GM18861 (cell line): ENCODE results near the gene C1orf232.

Source experiments
- ATAC-seq: cut with Tn5 transposase; IDR thresholded peaks from one replicate; pipeline ENCODE4 v1.9.1; 2021; ENCODE audit not compliant: unreplicated experiment

The C1orf232 gene

GRCh38 chr1:26168410-26169197 is at the start of gene C1orf232:
Gene C1orf232, minus strand, starts transcription at chr1:26168963. Its CDS starts 464 bp downstream, at chr1:26168499.
- no peak for ATAC-seq

- no peak for ATAC-seq
These were observed 46.5 kb upstream of the C1orf232 start for GRCh38 chr1:26215246-26215645.

GRCh38 chr1:26213335-26213905 is 44.7 kb upstream of the C1orf232 start:
- ATAC-seq = no peak

GRCh38 chr1:26212726-26213125 is 44.0 kb upstream of the C1orf232 start:
- no peak for ATAC-seq

GRCh38 chr1:26210147-26210870 is 41.5 kb upstream of the C1orf232 start:
- ATAC-seq = no peak

GRCh38 chr1:26203642-26204318 is 35.0 kb upstream of the C1orf232 start:
- no peak for ATAC-seq

- no peak for ATAC-seq
These were observed 31.6 kb upstream of the C1orf232 start for GRCh38 chr1:26200413-26200812.

- ATAC-seq = no peak
These were observed 29.1 kb upstream of the C1orf232 start for GRCh38 chr1:26197813-26198212.

- ATAC-seq = no peak
These were observed 28.5 kb upstream of the C1orf232 start for GRCh38 chr1:26197301-26197700.

GRCh38 chr1:26195805-26196204 is 27.0 kb upstream of the C1orf232 start:
- no peak for ATAC-seq

GRCh38 chr1:26191739-26192138 is 23.0 kb upstream of the C1orf232 start:
- ATAC-seq = no peak

GRCh38 chr1:26190373-26190987 is 21.7 kb upstream of the C1orf232 start, which contains the start of gene CATSPER4:
Gene CATSPER4, plus strand, starts transcription at chr1:26190602. Its CDS starts 26 bp downstream, at chr1:26190628.
- no peak for ATAC-seq

GRCh38 chr1:26189751-26190275 is 21.1 kb upstream of the C1orf232 start:
- no peak for ATAC-seq

GRCh38 chr1:26189331-26189730 is 20.6 kb upstream of the C1orf232 start:
- no peak for ATAC-seq

GRCh38 chr1:26188477-26188876 is 19.7 kb upstream of the C1orf232 start:
- ATAC-seq = no peak

- ATAC-seq = no peak
These were observed 19.1 kb upstream of the C1orf232 start for GRCh38 chr1:26187882-26188281.

GRCh38 chr1:26184883-26185282 is 16.1 kb upstream of the C1orf232 start:
- ATAC-seq = no peak

GRCh38 chr1:26184086-26184485 is 15.3 kb upstream of the C1orf232 start:
- ATAC-seq = no peak

GRCh38 chr1:26182383-26182696 is 13.6 kb upstream of the C1orf232 start:
- ATAC-seq = no peak

- ATAC-seq = no peak
These were observed 13.0 kb upstream of the C1orf232 start for GRCh38 chr1:26181586-26182382.
